ENCODE measurements around the gene CLTC. TPM values are rescaled to one million over a fixed set of nuclear protein-coding genes. Genes with fewer than 3 reads are reported as not detected.

The CLTC gene
- total RNA-seq, 2 experiments from 2014 or later, result 123 to 227 TPM

DNA sequence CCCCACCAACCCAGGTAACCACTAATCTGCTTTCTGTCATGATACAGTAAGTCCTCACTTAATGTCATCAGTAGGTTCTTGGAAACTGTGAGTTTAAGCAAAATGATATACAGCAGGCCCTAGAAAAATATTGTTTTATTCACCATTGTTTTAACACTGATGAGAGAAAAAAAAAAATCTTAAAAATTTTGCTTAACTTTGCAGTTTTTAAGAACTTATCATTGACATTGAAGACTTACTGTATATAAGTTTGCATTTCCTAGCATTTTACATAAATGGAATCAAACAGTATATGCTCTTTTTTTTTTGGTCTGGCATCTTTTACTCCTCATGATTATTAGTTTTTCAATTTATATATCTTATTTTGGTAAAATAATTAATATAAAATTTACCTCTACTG lies 19.5 kb upstream of the CLTC start:
- Histone ChIP-seq H2AFZ (ENCODE audit: low read length) (no peak overlapping the region), H3K4me2 (ENCODE audit: low read length) (no peak overlapping the region), H3K79me2 (ENCODE audit: insufficient read depth, low read depth, low read length) (no peaks in the 10 kb centered on the region), H3K36me3 (ENCODE audit: insufficient read depth, low read length) (peaks cover 48% of the 10 kb centered on the region), H3K4me1 (ENCODE audit: insufficient read depth, low read length, poor library complexity, severe bottlenecking) (no peaks in the 10 kb centered on the region), H4K20me1 (ENCODE audit: insufficient read depth, low read length) (no peaks in the 10 kb centered on the region), H3K9me3 (ENCODE audit: low read length) (no peaks in the 10 kb centered on the region), H3K27ac (ENCODE audit: low read depth, low read length, poor library complexity, severe bottlenecking) (no peak overlapping the region), H3K4me3 (ENCODE audit: low read depth, low read length, poor library complexity, severe bottlenecking) (no peak overlapping the region), H3K9me2 (ENCODE audit: insufficient read depth, low read length) (no peaks in the 10 kb centered on the region)
- no TSS peak for BruUV-seq (replicated peaks)
- intact Hi-C loops (cut with micrococcal nuclease; ENCODE audit: unreplicated experiment), result no loop called here
- POLR2A ChIA-PET, result interaction anchor here (0.7 kb wide), 1 partner anchor 236 kb away, joined by 3 read pairs; no protein-coding TSS in a partner anchor
- CTCF ChIA-PET (ENCODE audit: unreplicated experiment), result no interaction called here
- TF ChIP-seq EZH2phosphoT487 (IDR thresholded peaks at IDR 0.05; ENCODE audit: borderline replicate concordance, low read depth, low read length) (no peak), CTCF (conservative IDR thresholded peaks at IDR 0.05; ENCODE audit: low read length) (no peak)
- DNase-seq (ENCODE audit: low spot score), result no peak

GRCh38 chr17:59601130-59601529 lies 18.6 kb upstream of the CLTC start:
- H3K9me2 ChIP-seq (ENCODE audit: insufficient read depth, low read length), result no peaks in the 10 kb centered on the region
- no peak for DNase-seq (ENCODE audit: low spot score)
- no peak for TF ChIP-seq EZH2phosphoT487 (IDR thresholded peaks at IDR 0.05; ENCODE audit: borderline replicate concordance, low read depth, low read length)
- TF ChIP-seq CTCF (conservative IDR thresholded peaks at IDR 0.05; ENCODE audit: low read length), result no peak
- no peaks in the 10 kb centered on the region for H4K20me1 ChIP-seq (ENCODE audit: insufficient read depth, low read length)
- H3K79me2 ChIP-seq (ENCODE audit: insufficient read depth, low read depth, low read length), result no peaks in the 10 kb centered on the region
- POLR2A ChIA-PET, result no interaction called here
- H3K4me3 ChIP-seq (ENCODE audit: low read depth, low read length, poor library complexity, severe bottlenecking), result no peak overlapping the region
- H3K4me2 ChIP-seq (ENCODE audit: low read length), result no peak overlapping the region
- CTCF ChIA-PET (ENCODE audit: unreplicated experiment), result no interaction called here
- no peak overlapping the region for H2AFZ ChIP-seq (ENCODE audit: low read length)
- H3K9me3 ChIP-seq (ENCODE audit: low read length), result no peaks in the 10 kb centered on the region
- no peaks in the 10 kb centered on the region for H3K4me1 ChIP-seq (ENCODE audit: insufficient read depth, low read length, poor library complexity, severe bottlenecking)
- no TSS peak for BruUV-seq (replicated peaks)
- peaks cover 58% of the 10 kb centered on the region for H3K36me3 ChIP-seq (ENCODE audit: insufficient read depth, low read length)
- intact Hi-C loops (cut with micrococcal nuclease; ENCODE audit: unreplicated experiment), result no loop called here
- no peak overlapping the region for H3K27ac ChIP-seq (ENCODE audit: low read depth, low read length, poor library complexity, severe bottlenecking)

GRCh38 chr17:59607061-59607460 lies 12.6 kb upstream of the CLTC start:
- Histone ChIP-seq H3K9me3 (ENCODE audit: low read length) (no peaks in the 10 kb centered on the region), H3K4me1 (ENCODE audit: insufficient read depth, low read length, poor library complexity, severe bottlenecking) (no peaks in the 10 kb centered on the region), H4K20me1 (ENCODE audit: insufficient read depth, low read length) (no peaks in the 10 kb centered on the region), H2AFZ (ENCODE audit: low read length) (no peak overlapping the region), H3K36me3 (ENCODE audit: insufficient read depth, low read length) (peaks cover 80% of the 10 kb centered on the region), H3K4me3 (ENCODE audit: low read depth, low read length, poor library complexity, severe bottlenecking) (no peak overlapping the region), H3K79me2 (ENCODE audit: insufficient read depth, low read depth, low read length) (no peaks in the 10 kb centered on the region), H3K27ac (ENCODE audit: low read depth, low read length, poor library complexity, severe bottlenecking) (no peak overlapping the region), H3K4me2 (ENCODE audit: low read length) (no peak overlapping the region), H3K9me2 (ENCODE audit: insufficient read depth, low read length) (no peaks in the 10 kb centered on the region)
- ChIA-PET POLR2A (interaction anchor here (0.6 to 0.7 kb wide), 3 partner anchors 66 to 1376 kb away, joined by 4 to 5 read pairs (median 4); no protein-coding TSS in a partner anchor), CTCF (ENCODE audit: unreplicated experiment) (no interaction called here)
- DNase-seq (ENCODE audit: low spot score), result no peak
- TF ChIP-seq EZH2phosphoT487 (IDR thresholded peaks at IDR 0.05; ENCODE audit: borderline replicate concordance, low read depth, low read length) (no peak), CTCF (conservative IDR thresholded peaks at IDR 0.05; ENCODE audit: low read length) (no peak)
- intact Hi-C loops (cut with micrococcal nuclease; ENCODE audit: unreplicated experiment), result no loop called here
- TSS peak; percentile 38 for BruUV-seq (replicated peaks)
